A549 (cell line): ENCODE measurements around the gene PGGHG. TPM values are rescaled to one million over a fixed set of nuclear protein-coding genes. Genes with fewer than 3 reads are reported as not detected.

ENCODE experiments used
- ATAC-seq, 2 experiments: fragments of 200-7000 bp in 1 of 2; fragments of >200 bp in 1 of 2; cut with Nextera tagmentation in 1 of 2; cut with Tn5 transposase in 1 of 2; 3 replicates each; pipeline versions ENCODE4 v1.8.0 to v1.9.1; 2018 to 2020; ENCODE audit warnings: mild to moderate bottlenecking in 1 of 2, moderate library complexity in 1 of 2
- CTCF ChIA-PET: fragments of 300-600 bp; sonication (Branson Sonifier 250); formaldehyde crosslinking; extraction: SDS; loops from one replicate; lab custom pipeline; 2021; ENCODE audit warnings: antibody characterized with exemption, inconsistent platforms; lab: Yijun Ruan, JAX
- POLR2A ChIA-PET: fragments of 350-600 bp; formaldehyde crosslinking; extraction: SDS; loops from one replicate; lab custom pipeline; 2021; ENCODE audit warnings: antibody characterized with exemption, inconsistent platforms; lab: Yijun Ruan, JAX
- DNase-seq, 2 experiments: peaks; one replicate each; pipeline versions ENCODE4 v3.0.0 to v3.0.0-alpha.2; 2011 to 2016; ENCODE audit warnings: low read depth in 1 of 2, low spot score in 1 of 2
- FAIRE-seq: peaks from 2 replicates; lab custom pipeline; 2011; peaks lifted over from hg19 to GRCh38; lab: Jason Lieb, UNC
- H3K27ac ChIP-seq, 2 experiments: fragments of >200 bp; sonication (Bioruptor Twin); formaldehyde crosslinking; 3 replicates each; pipeline ENCODE4 v1.5.1; 2016 to 2017
- H3K4me1 ChIP-seq: fragments of >200 bp; sonication (Bioruptor Twin); formaldehyde crosslinking; 3 replicates; pipeline ENCODE4 v1.6.1; 2016
- H3K4me2 ChIP-seq: fragments of >200 bp; sonication (Bioruptor Twin); formaldehyde crosslinking; 3 replicates; pipeline ENCODE4 v1.6.1; 2016
- H3K4me3 ChIP-seq: fragments of >200 bp; sonication (Bioruptor Twin); formaldehyde crosslinking; 3 replicates; pipeline ENCODE4 v1.5.1; 2016
- H3K9me3 ChIP-seq: fragments of >200 bp; sonication (Bioruptor Twin); formaldehyde crosslinking; 3 replicates; pipeline ENCODE4 v1.6.1; 2016
- CBX2 ChIP-seq: fragments of 200-600 bp; sonication (generic); IDR thresholded peaks from 2 replicates; pipeline ENCODE4 v1.6.1; 2016; ENCODE audit warnings: low read depth, mild to moderate bottlenecking, borderline replicate concordance
- CHD2 ChIP-seq: fragments of 150-350 bp; IDR thresholded peaks from 2 replicates; pipeline ENCODE4 v1.6.1; 2014; ENCODE audit warnings: low read length; ENCODE audit not compliant: partially characterized antibody
- CHD4 ChIP-seq: fragments of 200-600 bp; sonication (generic); IDR thresholded peaks from 2 replicates; pipeline ENCODE4 v1.6.1; 2016; ENCODE audit warnings: antibody characterized with exemption, mild to moderate bottlenecking, borderline replicate concordance
- CTCF ChIP-seq: fragments of >200 bp; sonication (Bioruptor Twin); formaldehyde crosslinking; IDR thresholded peaks from 3 replicates; pipeline ENCODE4 v1.5.1; 2016
- EHF ChIP-seq: fragments of 250-450 bp; sonication (Bioruptor Pico); IDR thresholded peaks from 2 replicates; pipeline ENCODE4 v1.5.0; 2020; ENCODE audit warnings: mild to moderate bottlenecking
- EP300 ChIP-seq, 2 experiments: fragments of >200 bp; sonication (Bioruptor Twin); formaldehyde crosslinking; IDR thresholded peaks; 2 replicates in 1 of 2; 3 replicates in 1 of 2; pipeline ENCODE4 v1.6.1; 2016 to 2017
- GATA3 ChIP-seq: IDR thresholded peaks from 2 replicates; pipeline ENCODE4 v1.6.1; 2012; ENCODE audit warnings: borderline replicate concordance
- HDAC2 ChIP-seq: fragments of 200-600 bp; sonication (generic); IDR thresholded peaks from 2 replicates; pipeline ENCODE4 v1.6.1; 2016
- HES2 ChIP-seq: fragments of >200 bp; sonication (Bioruptor Twin); formaldehyde crosslinking; IDR thresholded peaks from 2 replicates; pipeline ENCODE4 v1.6.1; 2016
- HOXB13 ChIP-seq: fragments of 250-450 bp; sonication (Bioruptor Pico); IDR thresholded peaks from 2 replicates; pipeline ENCODE4 v1.5.0; 2020; ENCODE audit warnings: low read depth, mild to moderate bottlenecking, moderate library complexity
- KDM5A ChIP-seq: fragments of 200-600 bp; sonication (generic); IDR thresholded peaks from 2 replicates; pipeline ENCODE4 v1.6.1; 2016; ENCODE audit warnings: antibody characterized with exemption, mild to moderate bottlenecking
- MAZ ChIP-seq: fragments of 150-350 bp; IDR thresholded peaks from 2 replicates; pipeline ENCODE4 v1.6.1; 2014; ENCODE audit warnings: antibody characterized with exemption, low read depth, low read length, borderline replicate concordance
- MYC ChIP-seq: IDR thresholded peaks from 2 replicates; pipeline ENCODE4 v1.6.1; 2012; ENCODE audit warnings: mild to moderate bottlenecking, inconsistent platforms, low read length, improper control_type of control experiment, borderline replicate concordance
- NFE2L2 ChIP-seq: fragments of 150-350 bp; conservative IDR thresholded peaks from 2 replicates; pipeline ENCODE4 v1.6.1; 2014; ENCODE audit warnings: low read length
- NPAS2 ChIP-seq: fragments of 250-450 bp; sonication (Bioruptor Pico); IDR thresholded peaks from 2 replicates; pipeline ENCODE4 v1.8.0; 2022; ENCODE audit warnings: mild to moderate bottlenecking, moderate library complexity, borderline replicate concordance
- POLR2AphosphoS2 ChIP-seq: conservative IDR thresholded peaks from 2 replicates; pipeline ENCODE4 v1.6.1; 2012; ENCODE audit warnings: low read length, improper control_type of control experiment, inconsistent platforms
- RNF2 ChIP-seq: fragments of 200-600 bp; sonication (generic); IDR thresholded peaks from 2 replicates; pipeline ENCODE4 v1.6.1; 2016; ENCODE audit warnings: low read depth, mild to moderate bottlenecking, antibody characterized with exemption, moderate library complexity, borderline replicate concordance
- SMC3 ChIP-seq: fragments of >200 bp; sonication (Bioruptor Twin); formaldehyde crosslinking; IDR thresholded peaks from 3 replicates; pipeline ENCODE4 v1.6.1; 2018; ENCODE audit warnings: inconsistent platforms
- SREBF2 ChIP-seq: fragments of 450-650 bp; IDR thresholded peaks from 2 replicates; pipeline ENCODE4 v1.6.1; 2014; ENCODE audit warnings: mild to moderate bottlenecking, moderate library complexity
- USF2 ChIP-seq: fragments of 450-650 bp; IDR thresholded peaks from 2 replicates; pipeline ENCODE4 v1.6.1; 2014; ENCODE audit warnings: antibody characterized with exemption
- ZSCAN20 ChIP-seq: fragments of 250-450 bp; sonication (Bioruptor Pico); IDR thresholded peaks from 2 replicates; pipeline ENCODE4 v1.8.0; 2022; ENCODE audit warnings: mild to moderate bottlenecking, moderate library complexity
- WGBS: methylation state at CpG from one replicate; pipeline ENCODE4 v1.1.6; 2017; ENCODE audit errors: missing lambda C conversion rate; 5-methylcytosine and 5-hydroxymethylcytosine counted together
- polyA plus RNA-seq, 4 experiments: library from polyadenylated mRNA; depleted of rRNA in 3 of 4; stranded (reverse); fragments of >200 nt; fragmentation: RNase III in 1 of 4; extraction: RNeasy Plus Mini Kit Qiagen cat#74134 plus additional on column Dnase treatment in 1 of 4; gene quantifications; 2 replicates in 3 of 4; 3 replicates in 1 of 4; pipeline ENCODE4 v1.2.3, GENCODE V29; 2011 to 2017
- TF ChIP-seq, protein P1 (sequence below): IDR thresholded peaks from 2 replicates; pipeline ENCODE4 v1.6.1; 2012; ENCODE audit warnings: low read depth, borderline replicate concordance
- TF ChIP-seq, protein P2 (sequence below): fragments of 200-600 bp; sonication (generic); IDR thresholded peaks from 2 replicates; pipeline ENCODE4 v1.6.1; 2016; ENCODE audit warnings: antibody characterized with exemption, mild to moderate bottlenecking, moderate library complexity

Gene PGGHG
- polyA plus RNA-seq, 2 of the 4 experiments (the other 2 are of a cell fraction): 7.2 to 19.5 TPM

DNA sequence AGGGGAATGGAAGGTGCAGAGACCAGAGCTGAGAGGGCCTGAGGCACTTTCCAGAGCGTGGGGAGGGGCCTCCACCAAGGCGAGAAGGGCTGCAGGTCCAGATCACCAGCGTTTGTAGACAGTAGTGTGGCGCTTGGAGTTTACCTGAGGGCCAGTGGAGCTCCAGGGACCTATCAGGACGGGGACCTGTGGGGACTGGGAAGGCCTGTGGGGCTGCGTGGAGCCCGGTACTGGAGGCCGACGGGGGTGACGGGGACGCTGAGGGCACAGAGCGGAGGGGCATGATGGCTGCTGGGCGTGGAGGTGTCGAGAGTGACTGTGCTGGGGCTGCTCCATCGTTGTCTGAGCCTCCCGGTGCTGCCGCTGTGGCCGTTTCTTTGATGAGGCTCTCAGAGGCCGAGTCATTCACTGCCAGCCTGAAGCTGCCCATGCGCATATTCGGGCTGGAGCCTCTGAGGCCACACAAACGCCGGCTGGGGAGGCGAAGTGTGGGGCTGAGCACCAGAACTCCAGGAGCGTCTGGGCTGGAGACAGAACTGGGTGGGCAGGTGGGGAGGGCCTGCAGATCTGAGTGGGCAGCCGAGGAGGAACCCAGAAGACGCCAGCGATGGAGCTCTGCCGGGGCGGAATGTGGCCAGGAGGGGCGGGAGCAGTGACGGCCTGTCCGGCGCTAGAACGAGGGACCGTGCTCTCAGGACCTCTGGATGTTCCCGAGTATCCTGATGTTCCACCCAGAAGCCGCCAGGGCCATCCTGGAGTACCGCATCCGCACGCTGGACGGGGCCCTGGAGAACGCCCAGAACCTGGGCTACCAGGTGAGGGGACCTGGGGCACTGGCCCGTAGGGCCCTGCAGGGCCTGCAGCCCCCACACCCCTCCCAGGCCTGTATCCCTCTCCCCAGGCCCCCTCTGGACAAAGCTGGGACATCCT is 2.6 kb downstream of the PGGHG start:
- 93% methylated on average over 37 of the region's 44 CpGs for WGBS
- Histone ChIP-seq H3K4me2 (no peak overlapping the region), H3K4me1 (peaks cover 5% of the 10 kb centered on the region; the same call in 1 of the 3 replicates), H3K27ac (no peak overlapping the region), H3K9me3 (no peaks in the 10 kb centered on the region), H3K4me3 (no peak overlapping the region)
- no peak for ATAC-seq
- CTCF ChIA-PET: interaction anchor here (0.9 to 8.7 kb wide), 4 partner anchors 10 to 41 kb away, joined by 3 to 49 read pairs (median 4); partner anchors contain the start of gene IFITM2
- POLR2A ChIA-PET: interaction anchor here (0.9 kb wide), 1 partner anchor 84 kb away, joined by 3 read pairs; the partner anchor contains the start of genes BET1L and RIC8A
- FAIRE-seq: no peak
- TF ChIP-seq KDM5A (no peak), CHD2 (no peak), ZSCAN20 (CRISPR knock-in tag) (no peak), GATA3 (no peak), HOXB13 (CRISPR knock-in tag) (no peak), CHD4 (no peak), SMC3 (no peak), RNF2 (no peak), NFE2L2 (no peak), MAZ (no peak), SREBF2 (no peak), EHF (no peak), EP300 (IDR thresholded peaks at IDR 0.05) (no peak), NPAS2 (CRISPR knock-in tag) (no peak)
- TF ChIP-seq, protein P1, sequence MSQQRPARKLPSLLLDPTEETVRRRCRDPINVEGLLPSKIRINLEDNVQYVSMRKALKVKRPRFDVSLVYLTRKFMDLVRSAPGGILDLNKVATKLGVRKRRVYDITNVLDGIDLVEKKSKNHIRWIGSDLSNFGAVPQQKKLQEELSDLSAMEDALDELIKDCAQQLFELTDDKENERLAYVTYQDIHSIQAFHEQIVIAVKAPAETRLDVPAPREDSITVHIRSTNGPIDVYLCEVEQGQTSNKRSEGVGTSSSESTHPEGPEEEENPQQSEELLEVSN: no peak
- TF ChIP-seq, protein P2, sequence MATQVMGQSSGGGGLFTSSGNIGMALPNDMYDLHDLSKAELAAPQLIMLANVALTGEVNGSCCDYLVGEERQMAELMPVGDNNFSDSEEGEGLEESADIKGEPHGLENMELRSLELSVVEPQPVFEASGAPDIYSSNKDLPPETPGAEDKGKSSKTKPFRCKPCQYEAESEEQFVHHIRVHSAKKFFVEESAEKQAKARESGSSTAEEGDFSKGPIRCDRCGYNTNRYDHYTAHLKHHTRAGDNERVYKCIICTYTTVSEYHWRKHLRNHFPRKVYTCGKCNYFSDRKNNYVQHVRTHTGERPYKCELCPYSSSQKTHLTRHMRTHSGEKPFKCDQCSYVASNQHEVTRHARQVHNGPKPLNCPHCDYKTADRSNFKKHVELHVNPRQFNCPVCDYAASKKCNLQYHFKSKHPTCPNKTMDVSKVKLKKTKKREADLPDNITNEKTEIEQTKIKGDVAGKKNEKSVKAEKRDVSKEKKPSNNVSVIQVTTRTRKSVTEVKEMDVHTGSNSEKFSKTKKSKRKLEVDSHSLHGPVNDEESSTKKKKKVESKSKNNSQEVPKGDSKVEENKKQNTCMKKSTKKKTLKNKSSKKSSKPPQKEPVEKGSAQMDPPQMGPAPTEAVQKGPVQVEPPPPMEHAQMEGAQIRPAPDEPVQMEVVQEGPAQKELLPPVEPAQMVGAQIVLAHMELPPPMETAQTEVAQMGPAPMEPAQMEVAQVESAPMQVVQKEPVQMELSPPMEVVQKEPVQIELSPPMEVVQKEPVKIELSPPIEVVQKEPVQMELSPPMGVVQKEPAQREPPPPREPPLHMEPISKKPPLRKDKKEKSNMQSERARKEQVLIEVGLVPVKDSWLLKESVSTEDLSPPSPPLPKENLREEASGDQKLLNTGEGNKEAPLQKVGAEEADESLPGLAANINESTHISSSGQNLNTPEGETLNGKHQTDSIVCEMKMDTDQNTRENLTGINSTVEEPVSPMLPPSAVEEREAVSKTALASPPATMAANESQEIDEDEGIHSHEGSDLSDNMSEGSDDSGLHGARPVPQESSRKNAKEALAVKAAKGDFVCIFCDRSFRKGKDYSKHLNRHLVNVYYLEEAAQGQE: no peak
- no peak for DNase-seq

GRCh38 chr11:292211-293121 is 3.5 kb downstream of the PGGHG start:
- POLR2A ChIA-PET: no interaction called here
- Histone ChIP-seq H3K27ac (no peak overlapping the region), H3K4me2 (no peak overlapping the region), H3K4me3 (no peak overlapping the region), H3K4me1 (peaks cover 5% of the 10 kb centered on the region; the same call in 1 of the 3 replicates), H3K9me3 (no peaks in the 10 kb centered on the region)
- CTCF ChIA-PET: interaction anchor here (0.8 to 8.7 kb wide), 4 partner anchors 9 to 40 kb away, joined by 3 to 49 read pairs (median 4); partner anchors contain the start of gene IFITM2
- ATAC-seq (no peak), DNase-seq (no peak), FAIRE-seq (no peak)
- 92% methylated on average over 20 of the region's 29 CpGs for WGBS
- TF ChIP-seq KDM5A (no peak), SREBF2 (no peak), EP300 (IDR thresholded peaks at IDR 0.05) (no peak), POLR2AphosphoS2 (no peak), CBX2 (no peak), RNF2 (no peak), MYC (no peak), NFE2L2 (no peak), HES2 (no peak), EHF (no peak), USF2 (no peak), HDAC2 (no peak), CTCF (no peak)
- TF ChIP-seq, protein P1: no peak
